HG03342 (cell line): ENCODE data around the gene LILRA6.
A peak's percentile ranks its signal among the peaks of the same experiment; 100 is the strongest.

Source experiments
- ATAC-seq: cut with Tn5 transposase; IDR thresholded peaks from one replicate; pipeline ENCODE4 v1.9.1; 2021; ENCODE audit warnings: mild to moderate bottlenecking, moderate library complexity; ENCODE audit not compliant: unreplicated experiment

The LILRA6 gene

DNA sequence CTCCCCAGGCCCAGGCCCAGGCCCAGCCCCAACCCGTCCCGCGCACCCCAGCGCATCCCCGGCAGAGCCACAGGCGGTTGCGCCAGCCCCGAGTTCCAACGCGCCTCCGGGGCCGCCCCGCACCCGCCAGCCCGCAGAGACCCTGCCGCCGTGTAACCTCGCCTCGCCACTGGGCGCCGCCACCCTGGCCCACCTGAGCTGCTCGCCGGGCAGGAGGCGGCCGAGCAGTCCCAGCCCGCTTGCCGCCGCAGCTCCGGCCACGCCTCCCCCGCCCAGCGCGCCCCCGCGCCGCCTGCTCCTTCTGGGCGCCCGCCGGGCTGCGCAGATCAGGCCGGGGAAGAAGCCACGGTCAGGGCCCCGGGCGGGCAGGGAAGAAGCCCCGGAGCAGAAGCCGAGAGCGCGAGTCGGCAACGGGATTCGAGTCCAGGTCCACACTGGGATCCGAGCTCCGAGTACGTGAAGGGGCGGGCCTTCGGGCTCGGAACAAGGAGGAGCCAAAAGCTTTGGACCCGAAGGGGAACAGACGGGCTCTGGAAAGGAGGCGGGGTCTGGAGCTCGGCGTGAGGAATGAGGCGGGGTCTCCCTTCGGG lies 53.4 kb downstream of the LILRA6 start, which contains the start of gene MBOAT7:
TSS of gene MBOAT7 (minus strand) at position 436 of the 590 bp plus-strand sequence. CDS start 1,072 bp downstream, outside the sequence.
- ATAC-seq = peak; percentile 20

DNA sequence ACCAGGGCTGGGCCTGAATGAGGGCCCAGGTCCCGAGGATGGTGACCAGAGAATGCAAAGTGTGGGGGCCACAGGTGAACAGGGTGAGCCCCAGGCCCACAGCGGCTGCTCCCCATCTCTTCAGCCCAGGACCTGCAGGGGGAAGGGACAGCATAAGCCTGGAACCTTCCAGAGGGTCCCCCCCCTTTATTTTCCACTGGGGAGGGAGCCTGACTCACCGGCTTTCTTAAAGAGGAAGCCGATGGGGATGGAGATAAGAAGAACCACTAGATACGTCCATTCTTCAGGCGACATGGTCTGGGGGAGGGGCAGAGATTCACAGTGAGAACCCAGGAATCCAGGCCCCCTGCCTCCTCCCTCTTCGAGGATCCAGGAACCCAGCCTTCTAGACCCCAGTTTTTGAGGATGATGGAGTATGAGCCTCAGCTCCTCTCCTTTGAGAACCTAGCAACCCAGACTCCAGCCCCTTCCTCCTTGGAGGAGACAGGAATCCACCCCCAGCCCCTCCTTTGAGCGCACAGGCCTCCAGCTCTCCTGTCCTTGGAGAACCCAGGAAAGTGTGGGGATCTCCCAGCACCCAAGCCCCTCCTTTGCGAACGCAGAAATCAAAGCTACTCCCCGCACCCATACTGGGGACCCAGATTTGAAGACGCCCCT lies 54.2 kb downstream of the LILRA6 start:
- no peak for ATAC-seq

DNA sequence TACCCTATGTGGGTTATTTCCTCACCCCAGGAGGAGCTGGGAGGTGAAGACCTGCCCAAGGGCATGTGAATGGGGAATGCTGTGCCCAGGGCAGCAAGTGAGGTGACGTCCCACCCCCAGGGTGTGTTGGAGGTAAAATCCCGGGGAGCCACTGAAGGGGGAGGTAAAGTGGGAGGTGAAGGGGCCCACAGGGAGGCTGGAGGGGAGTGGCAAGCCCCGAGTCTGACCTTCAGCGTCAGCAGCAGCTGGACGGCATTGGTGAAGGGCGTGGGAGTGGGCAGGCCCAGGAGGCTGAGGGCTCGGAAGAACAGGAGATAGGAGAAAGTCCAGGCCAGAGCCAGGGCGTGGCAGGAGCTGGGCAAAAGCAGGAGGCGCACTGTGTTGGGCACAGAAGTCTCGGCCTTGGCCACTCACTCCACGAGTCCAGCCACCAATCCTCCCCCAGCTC lies 55.6 kb downstream of the LILRA6 start:
- ATAC-seq = no peak
